ENCODE results near the gene RRP8. TPM values are rescaled to one million over a fixed set of nuclear protein-coding genes. Genes with fewer than 3 reads are reported as not detected.

Gene RRP8
- total and polyA plus RNA-seq, 7 donors, result 10.2 to 23.2 (median 20.7) TPM

DNA sequence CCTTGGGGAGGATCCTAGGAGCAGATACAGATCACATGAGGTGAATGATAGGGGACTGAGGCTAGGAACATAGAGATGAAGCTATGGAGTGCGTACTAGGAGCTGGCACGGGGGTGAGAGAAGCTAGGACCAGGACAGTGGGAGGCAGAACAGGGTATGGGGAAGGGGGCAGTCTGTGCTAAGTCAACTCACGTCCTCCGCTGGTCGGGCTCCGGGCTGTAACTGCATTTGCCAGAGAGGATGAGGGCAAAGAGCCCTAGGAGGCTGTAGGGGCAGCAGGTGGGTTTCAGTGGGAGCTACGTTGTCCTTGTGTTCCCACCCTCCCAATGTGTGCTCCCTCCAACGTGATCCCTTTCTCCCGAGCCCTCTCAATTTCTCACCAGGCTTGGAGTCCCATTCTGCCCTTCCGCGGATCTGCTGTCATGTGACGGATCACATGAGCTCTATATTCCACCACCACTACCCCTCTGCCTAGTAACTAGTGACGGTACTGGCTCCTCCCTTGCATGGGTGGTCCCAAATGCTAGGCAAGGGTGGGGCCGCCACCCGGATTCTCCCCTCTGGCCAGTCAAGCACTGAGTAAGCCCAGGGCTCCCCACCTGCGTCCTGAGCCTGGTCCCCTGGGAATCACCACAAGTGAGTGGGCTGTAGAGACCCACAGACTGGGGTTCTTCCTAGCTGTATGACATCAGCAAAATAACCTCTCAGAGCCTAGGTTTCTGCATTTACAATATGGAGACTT, 15.8 kb upstream of the RRP8 start, which contains the start of gene TPP1:
TPP1 (minus strand) TSS at position 419 of the 742 bp plus-strand sequence; CDS start at position 397, 22 bp downstream.
- Histone ChIP-seq H3K36me3 (peaks cover 5 to 43% (median 22%) of the 10 kb centered on the region in 4 donors), H3K27ac (peak within 1 kb of the TSS; percentile 85 to 98 (median 86)), H3K4me1 (peaks cover 0 to 24% (median 22%) of the 10 kb centered on the region in 4 donors), H3K9me3 (no peaks in the 10 kb centered on the region), H3K4me3 (peak within 1 kb of the TSS; percentile 58 to 81 (median 68)), H3K27me3 (no peaks in the 10 kb centered on the region)
- TF ChIP-seq POLR2A (IDR thresholded peaks at IDR 0.05) (peak; percentile 84 to 86), EP300 (IDR thresholded peaks at IDR 0.05) (peak in 1 of 4 donors; percentile 51), POLR2AphosphoS5 (IDR thresholded peaks at IDR 0.05) (peak; percentile 96 to 99 (median 98))
- TF ChIP-seq, protein P1, sequence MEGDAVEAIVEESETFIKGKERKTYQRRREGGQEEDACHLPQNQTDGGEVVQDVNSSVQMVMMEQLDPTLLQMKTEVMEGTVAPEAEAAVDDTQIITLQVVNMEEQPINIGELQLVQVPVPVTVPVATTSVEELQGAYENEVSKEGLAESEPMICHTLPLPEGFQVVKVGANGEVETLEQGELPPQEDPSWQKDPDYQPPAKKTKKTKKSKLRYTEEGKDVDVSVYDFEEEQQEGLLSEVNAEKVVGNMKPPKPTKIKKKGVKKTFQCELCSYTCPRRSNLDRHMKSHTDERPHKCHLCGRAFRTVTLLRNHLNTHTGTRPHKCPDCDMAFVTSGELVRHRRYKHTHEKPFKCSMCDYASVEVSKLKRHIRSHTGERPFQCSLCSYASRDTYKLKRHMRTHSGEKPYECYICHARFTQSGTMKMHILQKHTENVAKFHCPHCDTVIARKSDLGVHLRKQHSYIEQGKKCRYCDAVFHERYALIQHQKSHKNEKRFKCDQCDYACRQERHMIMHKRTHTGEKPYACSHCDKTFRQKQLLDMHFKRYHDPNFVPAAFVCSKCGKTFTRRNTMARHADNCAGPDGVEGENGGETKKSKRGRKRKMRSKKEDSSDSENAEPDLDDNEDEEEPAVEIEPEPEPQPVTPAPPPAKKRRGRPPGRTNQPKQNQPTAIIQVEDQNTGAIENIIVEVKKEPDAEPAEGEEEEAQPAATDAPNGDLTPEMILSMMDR (IDR thresholded peaks at IDR 0.05), result no peak
- DNase-seq, result peak; percentile 98
- 0% methylated on average over 16 of the region's 16 CpGs for WGBS, 2 donors
- intact Hi-C loops (cut with DNase I), result loop anchor here (2.0 to 5.0 kb wide), 2 partner anchors 36 to 63 kb away; partner anchors contain the start of genes DCHS1 and MRPL17

DNA sequence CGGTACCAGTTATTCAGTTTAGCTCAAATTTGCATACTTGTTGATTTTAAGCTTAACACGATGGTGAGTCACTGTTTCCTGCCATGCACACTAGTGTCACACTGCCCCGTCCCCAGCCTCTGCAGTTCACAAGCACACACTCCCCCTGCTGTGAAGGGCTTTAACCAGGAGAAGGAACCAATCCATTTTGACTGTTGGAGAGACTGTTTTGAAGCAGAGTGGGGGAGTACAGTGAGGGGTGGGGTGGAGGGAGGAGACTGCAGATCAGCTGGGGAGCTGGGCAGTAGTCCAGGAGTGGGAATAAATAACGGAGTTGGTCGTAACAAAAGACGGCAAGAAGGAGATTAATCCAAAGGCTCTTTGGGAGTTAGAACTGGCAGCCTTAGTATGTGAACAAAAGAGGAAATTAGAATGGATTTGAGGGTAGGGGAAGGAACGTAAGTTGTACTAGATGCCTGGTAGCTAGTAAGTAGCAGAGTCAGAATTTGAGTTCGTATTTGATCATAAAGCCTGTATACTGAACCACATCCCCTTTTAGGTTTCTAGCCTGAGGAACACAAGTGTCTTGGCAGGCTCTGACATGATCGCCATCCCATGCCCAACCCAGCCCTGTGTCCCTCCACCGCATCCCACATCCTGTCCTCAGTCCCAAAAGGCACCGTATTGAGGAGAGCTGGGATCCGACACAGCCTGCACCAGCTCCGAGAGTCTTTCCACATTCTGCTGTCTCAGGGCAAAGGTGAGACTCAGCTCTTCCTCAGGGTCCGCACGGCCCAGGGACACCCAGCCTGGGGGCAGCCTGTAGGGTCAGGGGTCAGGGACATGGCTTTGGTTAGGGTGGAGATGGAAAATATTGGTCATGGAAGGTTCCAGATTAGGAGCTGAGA, 14.9 kb upstream of the RRP8 start:
- Histone ChIP-seq H3K9me3 (no peaks in the 10 kb centered on the region), H3K4me3 (peak overlapping the region; percentile 58 to 81 (median 68)), H3K27ac (peak overlapping the region; percentile 85 to 98 (median 86)), H3K4me1 (peaks cover 0 to 30% (median 27%) of the 10 kb centered on the region in 4 donors), H3K27me3 (no peaks in the 10 kb centered on the region), H3K36me3 (peaks cover 0 to 39% (median 17%) of the 10 kb centered on the region in 4 donors)
- peak; percentile 85 for DNase-seq
- WGBS, 2 donors, result 7 to 11% methylated on average over 15 of the region's 15 CpGs
- TF ChIP-seq, protein P1 (IDR thresholded peaks at IDR 0.05), result no peak
- no peak for TF ChIP-seq EP300 (IDR thresholded peaks at IDR 0.05)
- TF ChIP-seq POLR2A (IDR thresholded peaks at IDR 0.05), result peak in 1 of 2 donors; percentile 7
- peak in 2 of 4 donors; percentile 48 to 77 for TF ChIP-seq POLR2AphosphoS5 (IDR thresholded peaks at IDR 0.05)
- intact Hi-C loops (cut with DNase I), result loop anchor here (2.0 to 5.0 kb wide), 2 partner anchors 36 to 64 kb away; partner anchors contain the start of genes DCHS1 and MRPL17

DNA sequence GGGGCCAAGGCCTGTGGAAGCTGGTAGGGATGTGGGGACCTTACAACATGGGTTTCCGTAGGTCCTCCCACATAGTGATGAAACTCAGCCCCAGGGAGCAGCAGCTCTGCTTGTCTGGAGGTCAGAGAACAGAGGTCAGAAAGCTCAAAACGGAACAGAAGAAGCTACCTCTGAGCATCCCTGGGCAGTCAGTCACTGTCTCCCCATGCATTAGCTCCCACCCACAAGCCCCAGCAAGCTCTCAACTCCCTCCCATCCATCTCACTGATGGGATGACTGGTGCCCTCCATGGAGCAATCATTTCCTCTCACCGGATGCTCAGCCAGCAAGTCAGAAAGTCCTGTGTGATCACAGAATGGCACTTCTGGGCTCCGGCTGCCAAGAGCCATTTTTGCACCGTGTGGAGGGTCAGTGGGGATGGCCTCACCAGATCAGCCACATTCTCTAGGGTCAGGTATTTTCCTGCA, 13.9 kb upstream of the RRP8 start:
- peaks cover 0 to 40% (median 34%) of the 10 kb centered on the region in 4 donors for H3K4me1 ChIP-seq
- H3K36me3 ChIP-seq, result peaks cover 0 to 34% (median 17%) of the 10 kb centered on the region in 4 donors
- peak overlapping the region in 3 of 4 donors; percentile 85 to 98 (median 85) for H3K27ac ChIP-seq
- H3K4me3 ChIP-seq, result peak overlapping the region in 3 of 4 donors; percentile 58 to 75 (median 62)
- no peaks in the 10 kb centered on the region for H3K9me3 ChIP-seq
- DNase-seq, result peak; percentile 50
- WGBS, 2 donors, result 87 to 92% methylated on average over 5 of the region's 5 CpGs
- intact Hi-C loops (cut with DNase I), result loop anchor here (5.0 kb wide), 1 partner anchor 65 kb away; the partner anchor contains the start of gene MRPL17
- TF ChIP-seq EP300 (IDR thresholded peaks at IDR 0.05) (no peak), POLR2A (IDR thresholded peaks at IDR 0.05) (no peak), POLR2AphosphoS5 (IDR thresholded peaks at IDR 0.05) (no peak)
- TF ChIP-seq, protein P1 (IDR thresholded peaks at IDR 0.05), result no peak
- no peaks in the 10 kb centered on the region for H3K27me3 ChIP-seq

GRCh38 chr11:6616596-6617250, 13.3 kb upstream of the RRP8 start:
- WGBS, 2 donors, result 91 to 94% methylated on average over 14 of the region's 14 CpGs
- peak; percentile 67 for DNase-seq
- intact Hi-C loops (cut with DNase I), result loop anchor here (5.0 kb wide), 1 partner anchor 66 kb away; the partner anchor contains the start of gene MRPL17
- H3K9me3 ChIP-seq, result no peaks in the 10 kb centered on the region
- peaks cover 0 to 34% (median 17%) of the 10 kb centered on the region in 4 donors for H3K36me3 ChIP-seq
- H3K27ac ChIP-seq, result peak overlapping the region in 3 of 4 donors; percentile 29 to 98 (median 85)
- no peak overlapping the region for H3K4me3 ChIP-seq
- no peak for TF ChIP-seq POLR2AphosphoS5 (IDR thresholded peaks at IDR 0.05)
- TF ChIP-seq POLR2A (IDR thresholded peaks at IDR 0.05), result no peak
- TF ChIP-seq, protein P1 (IDR thresholded peaks at IDR 0.05), result no peak
- TF ChIP-seq EP300 (IDR thresholded peaks at IDR 0.05), result no peak
- H3K27me3 ChIP-seq, result no peaks in the 10 kb centered on the region
- H3K4me1 ChIP-seq, result peaks cover 0 to 40% (median 34%) of the 10 kb centered on the region in 4 donors

Measured in sigmoid colon (tissue), 7 donors.